HCT116 (cell line): ENCODE measurements around the gene RANBP10. TPM values are rescaled to one million over a fixed set of nuclear protein-coding genes. Genes with fewer than 3 reads are reported as not detected.

Experiments
- ATAC-seq: fragments of 200-7000 bp; cut with Tn5 transposase; 2 replicates; pipeline ENCODE4 v1.9.1; 2020; ENCODE audit warnings: mild to moderate bottlenecking, moderate library complexity
- BruUV-seq: library from RNA; stranded (reverse); fragments of 400-500 nt; replicated peaks from 2 replicates; lab custom pipeline; 2021; lab: Mats Ljungman, UMichigan
- CTCF ChIA-PET: fragments of 300-600 bp; sonication (Branson Sonifier 250); formaldehyde crosslinking; loops from one replicate; lab custom pipeline; 2021; ENCODE audit warnings: antibody characterized with exemption; lab: Charles Lee
- POLR2A ChIA-PET: fragments of 300-600, 350-600 bp; sonication (Branson Sonifier 250); formaldehyde crosslinking; loops from one replicate; lab custom pipeline; 2021; ENCODE audit warnings: antibody characterized with exemption; lab: Charles Lee
- RAD21 ChIA-PET, 2 experiments: fragments of 300-600 bp; sonication (Branson Sonifier 250); formaldehyde crosslinking; loops; one replicate each; lab custom pipeline; 2023; ENCODE audit warnings: low total read pairs in 2 of 2; ENCODE audit not compliant: uncharacterized antibody in 2 of 2, unreplicated experiment in 2 of 2, low non-redundant PET in 1 of 2; lab: Charles Lee
- DNase-seq: peaks from one replicate; pipeline ENCODE4 v3.0.0-alpha.2; 2010; ENCODE audit warnings: low read depth, low spot score
- H2AFZ ChIP-seq: fragments of 200-600 bp; shearing (Covaris generic), sonication (generic); 2 replicates; pipeline ENCODE4 v1.6.1; 2017; ENCODE audit warnings: low read depth, mixed run types, mixed read lengths, antibody characterized with exemption, low read length; ENCODE audit not compliant: poor library complexity, severe bottlenecking
- H3K27ac ChIP-seq: 2 replicates; pipeline ENCODE4 v1.5.1; 2012; ENCODE audit warnings: low read depth, low read length
- H3K27me3 ChIP-seq: fragments of 200-600 bp; sonication (generic); 2 replicates; pipeline ENCODE4 v1.6.1; 2016; ENCODE audit warnings: mixed run types, low read length, mixed read lengths; ENCODE audit not compliant: insufficient read depth
- H3K36me3 ChIP-seq, 2 experiments: fragments of 200-500 bp in 1 of 2; fragments of 200-600 bp in 1 of 2; sonication (Bioruptor generic) in 1 of 2; sonication (generic) in 1 of 2; 2 replicates each; pipeline versions ENCODE4 v1.5.1 to v1.6.1; 2014 to 2016; ENCODE audit warnings: low read length in 2 of 2, inconsistent platforms in 1 of 2, mixed read lengths in 1 of 2, mixed run types in 1 of 2; ENCODE audit not compliant: insufficient read depth in 2 of 2, control insufficient read depth in 1 of 2
- H3K4me1 ChIP-seq, 2 experiments: fragments of 200-600 bp in 1 of 2; sonication (generic) in 1 of 2; 2 replicates each; pipeline versions ENCODE4 v1.5.1 to v1.6.1; 2012 to 2017; ENCODE audit warnings: low read length in 2 of 2, inconsistent platforms in 1 of 2, mild to moderate bottlenecking in 1 of 2, mixed read lengths in 1 of 2, mixed run types in 1 of 2, moderate library complexity in 1 of 2; ENCODE audit not compliant: insufficient read depth in 2 of 2, control insufficient read depth in 1 of 2
- H3K4me2 ChIP-seq: fragments of 200-600 bp; sonication (generic); 2 replicates; pipeline ENCODE4 v1.6.1; 2017; ENCODE audit warnings: mixed run types, low read length, mixed read lengths
- H3K4me3 ChIP-seq, 2 experiments: fragments of 200-600 bp in 1 of 2; sonication (generic) in 1 of 2; replicated peaks in 1 of 2; 2 replicates each; pipeline ENCODE4 v1.5.1; 2011 to 2016; ENCODE audit warnings: low read length in 2 of 2, control low read depth in 1 of 2, low read depth in 1 of 2, mild to moderate bottlenecking in 1 of 2, mixed read lengths in 1 of 2, mixed run types in 1 of 2
- H3K79me2 ChIP-seq: fragments of 200-600 bp; sonication (generic); 2 replicates; pipeline ENCODE4 v1.6.1; 2017; ENCODE audit warnings: mild to moderate bottlenecking, mixed run types, low read length, moderate library complexity, mixed read lengths; ENCODE audit not compliant: insufficient read depth
- H3K9ac ChIP-seq: fragments of 200-600 bp; sonication (generic); 2 replicates; pipeline ENCODE4 v1.6.1; 2016; ENCODE audit warnings: low read length, mixed read lengths
- H3K9me2 ChIP-seq: fragments of 200-600 bp; sonication (generic), shearing (Covaris generic); 2 replicates; pipeline ENCODE4 v1.6.1; 2017; ENCODE audit warnings: mixed run types, mild to moderate bottlenecking, moderate library complexity; ENCODE audit not compliant: insufficient read depth
- H3K9me3 ChIP-seq, 2 experiments: fragments of 200-500 bp in 1 of 2; fragments of 200-600 bp in 1 of 2; sonication (Bioruptor generic) in 1 of 2; sonication (generic) in 1 of 2; 2 replicates each; pipeline ENCODE4 v1.6.1; 2014 to 2017; ENCODE audit warnings: low read length in 2 of 2, mixed read lengths in 2 of 2, inconsistent platforms in 1 of 2, low read depth in 1 of 2, mild to moderate bottlenecking in 1 of 2, mixed run types in 1 of 2, moderate library complexity in 1 of 2; ENCODE audit not compliant: control insufficient read depth in 1 of 2, insufficient read depth in 1 of 2
- H4K20me1 ChIP-seq: fragments of 200-600 bp; sonication (generic), shearing (Covaris generic); 2 replicates; pipeline ENCODE4 v1.6.1; 2017; ENCODE audit warnings: mixed run types, mild to moderate bottlenecking, moderate library complexity; ENCODE audit not compliant: insufficient read depth
- EZH2 ChIP-seq: fragments of 200-600 bp; sonication (generic); IDR thresholded peaks from 2 replicates; pipeline ENCODE4 v1.6.1; 2017; ENCODE audit warnings: antibody characterized with exemption, mixed run types
- EZH2phosphoT487 ChIP-seq: fragments of 200-600 bp; IDR thresholded peaks from 2 replicates; pipeline ENCODE4 v1.6.1; 2018; ENCODE audit warnings: antibody characterized with exemption, borderline replicate concordance
- FOSL1 ChIP-seq: IDR thresholded peaks from 2 replicates; pipeline ENCODE4 v1.6.1; 2012; ENCODE audit warnings: low read depth
- POLR2A ChIP-seq: IDR thresholded peaks from 2 replicates; pipeline ENCODE4 v1.7.0; 2011; ENCODE audit warnings: borderline replicate concordance; ENCODE audit not compliant: insufficient read depth, insufficient read length; ENCODE audit errors: extremely low read depth
- SIN3A ChIP-seq: IDR thresholded peaks from 2 replicates; pipeline ENCODE4 v1.6.1; 2012; ENCODE audit warnings: low read depth
- ZNF274 ChIP-seq: fragments of 200-500 bp; sonication (Bioruptor generic); IDR thresholded peaks from 2 replicates; pipeline ENCODE4 v1.6.1; 2014; ENCODE audit warnings: mild to moderate bottlenecking, low read depth, low read length, inconsistent platforms
- intact Hi-C: fragments of 100-400 bp; cut with micrococcal nuclease; formaldehyde crosslinking; loops from 2 replicates; pipeline ENCODE4 v1.10.0; 2022
- total RNA-seq: library from RNA; stranded (reverse); gene quantifications from one replicate; pipeline ENCODE4 v1.2.1, GENCODE V29; 2021; ENCODE audit not compliant: unreplicated experiment
- TF ChIP-seq, protein P1 (sequence below): IDR thresholded peaks from 2 replicates; pipeline ENCODE4 v1.6.1; 2012
- TF ChIP-seq, protein P2 (sequence below): IDR thresholded peaks from 2 replicates; pipeline ENCODE4 v1.6.1; 2011; ENCODE audit warnings: mild to moderate bottlenecking, low read length, moderate library complexity; ENCODE audit not compliant: insufficient replicate concordance; ENCODE audit errors: extremely low read depth
- TF ChIP-seq, protein P3 (sequence below): IDR thresholded peaks from 2 replicates; pipeline ENCODE4 v1.6.1; 2012

The RANBP10 gene
- total RNA-seq, 1 experiment from 2014 or later, result 16.9 TPM

DNA sequence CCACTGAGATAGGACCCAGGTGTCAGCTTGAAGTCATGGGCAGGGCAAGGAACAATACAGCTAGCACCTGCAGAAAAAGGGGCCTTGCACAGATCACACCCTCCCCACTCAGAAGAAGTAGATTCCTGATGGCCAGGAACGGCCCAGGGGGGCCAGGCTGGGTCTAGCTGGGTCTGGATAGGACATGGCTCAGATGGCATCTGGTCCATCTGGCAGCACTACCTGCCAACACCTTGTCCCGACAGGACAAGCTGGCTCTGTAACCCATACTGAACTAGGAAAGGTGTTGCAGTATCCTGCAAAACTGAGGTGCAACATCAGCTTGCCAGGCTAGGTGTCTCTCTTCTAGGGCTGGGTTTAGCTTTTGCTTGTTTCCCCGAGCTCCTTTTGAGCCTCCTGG, 48.4 kb downstream of the RANBP10 start:
- intact Hi-C loops, result no loop called here
- H3K4me1 ChIP-seq, result peaks cover 0 to 7% of the 10 kb centered on the region in 2 experiments; a peak in 2 of 4 replicates
- RAD21 ChIA-PET, result no interaction called here
- TF ChIP-seq EZH2, result no peak
- TF ChIP-seq, protein P1, sequence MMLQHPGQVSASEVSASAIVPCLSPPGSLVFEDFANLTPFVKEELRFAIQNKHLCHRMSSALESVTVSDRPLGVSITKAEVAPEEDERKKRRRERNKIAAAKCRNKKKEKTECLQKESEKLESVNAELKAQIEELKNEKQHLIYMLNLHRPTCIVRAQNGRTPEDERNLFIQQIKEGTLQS, result no peak
- TF ChIP-seq, protein P2, sequence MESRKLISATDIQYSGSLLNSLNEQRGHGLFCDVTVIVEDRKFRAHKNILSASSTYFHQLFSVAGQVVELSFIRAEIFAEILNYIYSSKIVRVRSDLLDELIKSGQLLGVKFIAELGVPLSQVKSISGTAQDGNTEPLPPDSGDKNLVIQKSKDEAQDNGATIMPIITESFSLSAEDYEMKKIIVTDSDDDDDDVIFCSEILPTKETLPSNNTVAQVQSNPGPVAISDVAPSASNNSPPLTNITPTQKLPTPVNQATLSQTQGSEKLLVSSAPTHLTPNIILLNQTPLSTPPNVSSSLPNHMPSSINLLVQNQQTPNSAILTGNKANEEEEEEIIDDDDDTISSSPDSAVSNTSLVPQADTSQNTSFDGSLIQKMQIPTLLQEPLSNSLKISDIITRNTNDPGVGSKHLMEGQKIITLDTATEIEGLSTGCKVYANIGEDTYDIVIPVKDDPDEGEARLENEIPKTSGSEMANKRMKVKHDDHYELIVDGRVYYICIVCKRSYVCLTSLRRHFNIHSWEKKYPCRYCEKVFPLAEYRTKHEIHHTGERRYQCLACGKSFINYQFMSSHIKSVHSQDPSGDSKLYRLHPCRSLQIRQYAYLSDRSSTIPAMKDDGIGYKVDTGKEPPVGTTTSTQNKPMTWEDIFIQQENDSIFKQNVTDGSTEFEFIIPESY, result no peak
- TF ChIP-seq POLR2A, result no peak
- TF ChIP-seq, protein P3, sequence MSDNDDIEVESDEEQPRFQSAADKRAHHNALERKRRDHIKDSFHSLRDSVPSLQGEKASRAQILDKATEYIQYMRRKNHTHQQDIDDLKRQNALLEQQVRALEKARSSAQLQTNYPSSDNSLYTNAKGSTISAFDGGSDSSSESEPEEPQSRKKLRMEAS, result no peak
- no peak for TF ChIP-seq EZH2phosphoT487
- TF ChIP-seq ZNF274, result no peak
- TF ChIP-seq SIN3A, result no peak
- TF ChIP-seq FOSL1, result no peak
- POLR2A ChIA-PET, result no interaction called here
- no TSS peak for BruUV-seq
- no peaks in the 10 kb centered on the region for H3K36me3 ChIP-seq
- no peaks in the 10 kb centered on the region for H3K9me2 ChIP-seq
- no peak for DNase-seq
- no peaks in the 10 kb centered on the region for H4K20me1 ChIP-seq
- H3K9ac ChIP-seq, result no peak overlapping the region
- H3K4me3 ChIP-seq, result no peak overlapping the region
- ATAC-seq, result no peak
- CTCF ChIA-PET, result no interaction called here
- H3K27ac ChIP-seq, result no peak overlapping the region
- H3K4me2 ChIP-seq, result no peak overlapping the region
- no peak overlapping the region for H2AFZ ChIP-seq
- H3K27me3 ChIP-seq, result no peaks in the 10 kb centered on the region
- H3K9me3 ChIP-seq, result no peaks in the 10 kb centered on the region
- H3K79me2 ChIP-seq, result no peaks in the 10 kb centered on the region
